ENCODE results near the gene CCNL1.

DNA sequence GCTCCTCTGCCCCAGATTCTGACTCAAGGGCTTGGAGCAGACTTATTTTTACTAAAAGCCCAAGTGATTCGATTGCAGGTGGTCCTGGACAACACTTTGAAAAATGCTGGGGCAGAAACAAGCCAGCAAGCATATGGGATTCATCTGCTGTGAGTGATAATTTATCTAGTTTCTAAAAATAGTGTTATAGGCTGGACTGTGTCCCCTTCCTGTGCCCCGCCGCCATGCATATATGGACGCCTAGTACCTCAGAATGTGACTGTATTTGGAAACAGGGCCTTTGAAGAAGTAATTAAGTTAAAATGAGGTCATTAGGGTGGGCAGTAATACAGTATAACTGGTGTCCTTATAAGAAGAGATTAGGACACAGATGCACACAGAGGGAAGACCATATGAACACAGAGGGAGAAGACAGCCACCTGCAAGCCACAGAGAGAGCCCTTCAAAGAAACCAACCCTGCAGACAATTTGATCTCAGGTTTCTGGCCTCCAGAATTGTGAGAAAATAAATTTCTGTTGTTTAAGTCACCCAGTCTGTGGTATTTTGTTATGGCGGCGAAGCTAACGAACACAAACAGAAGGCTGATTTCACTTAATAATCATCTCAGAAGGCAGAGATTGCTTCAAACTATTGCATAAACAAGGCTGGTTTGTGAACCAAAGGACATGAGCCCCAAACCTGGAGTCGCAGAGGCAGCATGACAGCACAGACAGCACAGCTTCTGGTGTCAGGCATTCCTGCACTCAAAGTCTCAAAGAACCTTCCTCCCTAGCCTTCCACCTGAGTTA lies 59.1 kb downstream of the CCNL1 start:
- TF ChIP-seq CTCF (IDR thresholded peaks at IDR 0.05) (0 out of 2 replicates have a peak, but pooled peaks have one; percentile 5), SIN3A (IDR thresholded peaks at IDR 0.05; ENCODE audit: borderline replicate concordance, insufficient read depth, low read depth, low read length) (no peak), TCF7L2 (IDR thresholded peaks at IDR 0.05; ENCODE audit: low read depth, low read length) (no peak), POLR2AphosphoS5 (IDR thresholded peaks at IDR 0.05; ENCODE audit: low read depth, low read length) (no peak)
- TF ChIP-seq, protein P1, sequence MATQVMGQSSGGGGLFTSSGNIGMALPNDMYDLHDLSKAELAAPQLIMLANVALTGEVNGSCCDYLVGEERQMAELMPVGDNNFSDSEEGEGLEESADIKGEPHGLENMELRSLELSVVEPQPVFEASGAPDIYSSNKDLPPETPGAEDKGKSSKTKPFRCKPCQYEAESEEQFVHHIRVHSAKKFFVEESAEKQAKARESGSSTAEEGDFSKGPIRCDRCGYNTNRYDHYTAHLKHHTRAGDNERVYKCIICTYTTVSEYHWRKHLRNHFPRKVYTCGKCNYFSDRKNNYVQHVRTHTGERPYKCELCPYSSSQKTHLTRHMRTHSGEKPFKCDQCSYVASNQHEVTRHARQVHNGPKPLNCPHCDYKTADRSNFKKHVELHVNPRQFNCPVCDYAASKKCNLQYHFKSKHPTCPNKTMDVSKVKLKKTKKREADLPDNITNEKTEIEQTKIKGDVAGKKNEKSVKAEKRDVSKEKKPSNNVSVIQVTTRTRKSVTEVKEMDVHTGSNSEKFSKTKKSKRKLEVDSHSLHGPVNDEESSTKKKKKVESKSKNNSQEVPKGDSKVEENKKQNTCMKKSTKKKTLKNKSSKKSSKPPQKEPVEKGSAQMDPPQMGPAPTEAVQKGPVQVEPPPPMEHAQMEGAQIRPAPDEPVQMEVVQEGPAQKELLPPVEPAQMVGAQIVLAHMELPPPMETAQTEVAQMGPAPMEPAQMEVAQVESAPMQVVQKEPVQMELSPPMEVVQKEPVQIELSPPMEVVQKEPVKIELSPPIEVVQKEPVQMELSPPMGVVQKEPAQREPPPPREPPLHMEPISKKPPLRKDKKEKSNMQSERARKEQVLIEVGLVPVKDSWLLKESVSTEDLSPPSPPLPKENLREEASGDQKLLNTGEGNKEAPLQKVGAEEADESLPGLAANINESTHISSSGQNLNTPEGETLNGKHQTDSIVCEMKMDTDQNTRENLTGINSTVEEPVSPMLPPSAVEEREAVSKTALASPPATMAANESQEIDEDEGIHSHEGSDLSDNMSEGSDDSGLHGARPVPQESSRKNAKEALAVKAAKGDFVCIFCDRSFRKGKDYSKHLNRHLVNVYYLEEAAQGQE (IDR thresholded peaks at IDR 0.05; ENCODE audit: insufficient read depth in 1 of 2, low read depth in 2 of 2, low read length in 1 of 2) = no peak

All from Panc1 (cell line).